ENCODE data around the gene GPBAR1. TPM values are rescaled to one million over a fixed set of nuclear protein-coding genes. Genes with fewer than 3 reads are reported as not detected.

Gene GPBAR1
- total and polyA plus RNA-seq, 9 donors, result 0.28 to 3.8 (median 2.1) TPM

GRCh38 chr2:218280260-218280870 lies 19.6 kb downstream of the GPBAR1 start:
- Histone ChIP-seq H3K27me3 (no peaks in the 10 kb centered on the region), H3K9me3 (no peaks in the 10 kb centered on the region), H3K27ac (no peak overlapping the region), H3K36me3 (no peaks in the 10 kb centered on the region), H3K4me1 (ENCODE audit: insufficient read depth) (peaks cover 10% of the 10 kb centered on the region), H3K4me3 (no peak overlapping the region)
- 88 to 93% (median 90%) methylated on average over 14 of the region's 14 CpGs for WGBS, 3 donors
- TF ChIP-seq POLR2A (IDR thresholded peaks at IDR 0.05) (no peak), CTCF (IDR thresholded peaks at IDR 0.05) (no peak), EP300 (IDR thresholded peaks at IDR 0.05) (no peak)
- DNase-seq, result no peak
- intact Hi-C loops (cut with DNase I), result no loop called here

- Histone ChIP-seq H3K4me1 (ENCODE audit: insufficient read depth) (peaks cover 19% of the 10 kb centered on the region), H3K36me3 (no peaks in the 10 kb centered on the region), H3K4me3 (no peak overlapping the region), H3K27me3 (no peaks in the 10 kb centered on the region), H3K9me3 (no peaks in the 10 kb centered on the region), H3K27ac (no peak overlapping the region)
- TF ChIP-seq EP300 (IDR thresholded peaks at IDR 0.05) (no peak), CTCF (IDR thresholded peaks at IDR 0.05) (no peak), POLR2A (IDR thresholded peaks at IDR 0.05) (no peak)
- intact Hi-C loops (cut with DNase I), result no loop called here
- no peak for DNase-seq
- 76 to 79% (median 76%) methylated on average over 3 of the region's 3 CpGs for WGBS, 3 donors
Observed at GRCh38 chr2:218281449-218281848, 20.6 kb downstream of the GPBAR1 start.

- WGBS, 3 donors, result 54 to 56% (median 54%) methylated on average over 17 of the region's 17 CpGs
- Histone ChIP-seq H3K36me3 (no peaks in the 10 kb centered on the region), H3K4me1 (ENCODE audit: insufficient read depth) (peaks cover 21% of the 10 kb centered on the region), H3K4me3 (no peak overlapping the region), H3K27ac (no peak overlapping the region), H3K9me3 (no peaks in the 10 kb centered on the region), H3K27me3 (no peaks in the 10 kb centered on the region)
- intact Hi-C loops (cut with DNase I), result no loop called here
- TF ChIP-seq POLR2A (IDR thresholded peaks at IDR 0.05) (no peak), CTCF (IDR thresholded peaks at IDR 0.05) (no peak), EP300 (IDR thresholded peaks at IDR 0.05) (no peak)
- no peak for DNase-seq
Observed at GRCh38 chr2:218282173-218282991, 21.6 kb downstream of the GPBAR1 start.

- TF ChIP-seq CTCF (IDR thresholded peaks at IDR 0.05) (no peak), POLR2A (IDR thresholded peaks at IDR 0.05) (no peak), EP300 (IDR thresholded peaks at IDR 0.05) (no peak)
- H3K27ac ChIP-seq, result no peak overlapping the region
- no peaks in the 10 kb centered on the region for H3K27me3 ChIP-seq
- no peaks in the 10 kb centered on the region for H3K36me3 ChIP-seq
- no peak overlapping the region for H3K4me3 ChIP-seq
- H3K4me1 ChIP-seq (ENCODE audit: insufficient read depth), result peaks cover 25% of the 10 kb centered on the region
- no peak for DNase-seq
- WGBS, 3 donors, result 54 to 64% (median 60%) methylated on average over 16 of the region's 16 CpGs
- no peaks in the 10 kb centered on the region for H3K9me3 ChIP-seq
- intact Hi-C loops (cut with DNase I), result no loop called here
Observed at GRCh38 chr2:218284106-218284811, 23.4 kb downstream of the GPBAR1 start.

All from ovary (tissue), 9 donors.